Body of pancreas (tissue), 4 donors: ENCODE results near the gene C2CD5. TPM values are rescaled to one million over a fixed set of nuclear protein-coding genes. Genes with fewer than 3 reads are reported as not detected.
"Not testable (repeated sequence)": the region's sequence is repeated elsewhere in the genome, so short reads cannot be mapped to it uniquely, and the experiment has no call there.

Source experiments
- ATAC-seq: fragments of 150-250 bp; one replicate; pipeline ENCODE4 v1.9.1; 2016
- DNase-seq, 4 donors: peaks; one replicate each; pipeline ENCODE4 v3.0.0-alpha.2; 2019
- H3K27ac ChIP-seq, 4 donors: fragments of 200-600 bp; sonication (generic); 1 replicate in 3 of 4; 2 replicates in 1 of 4; pipeline versions ENCODE4 v1.5.1 to v1.6.1; 2016 to 2019; ENCODE audit warnings: mild to moderate bottlenecking in 1 of 4, mixed read lengths in 1 of 4, moderate library complexity in 1 of 4
- H3K27me3 ChIP-seq, 2 donors: fragments of 200-600 bp; sonication (generic); one replicate each; pipeline ENCODE4 v1.6.0; 2016; ENCODE audit warnings: mild to moderate bottlenecking in 1 of 2
- H3K36me3 ChIP-seq, 2 donors: fragments of 200-600 bp; sonication (generic); replicated peaks in 1 of 2; 2 replicates each; pipeline ENCODE4 v1.5.1; 2016; ENCODE audit warnings: low read depth in 2 of 2; ENCODE audit not compliant: insufficient read depth in 1 of 2
- H3K4me1 ChIP-seq: fragments of 200-600 bp; sonication (generic); one replicate; pipeline ENCODE4 v1.6.0; 2016
- H3K4me3 ChIP-seq, 2 donors: fragments of 200-600 bp; sonication (generic); 1 replicate in 1 of 2; 2 replicates in 1 of 2; pipeline ENCODE4 v1.5.1; 2016 to 2019
- H3K9me3 ChIP-seq, 3 donors: fragments of 200-600 bp; sonication (generic); 1 replicate in 2 of 3; 2 replicates in 1 of 3; pipeline ENCODE4 v1.5.1; 2016
- POLR2A ChIP-seq, 3 donors: fragments of 450-650 bp; IDR thresholded peaks; one replicate each; pipeline ENCODE4 v1.6.1; 2016; ENCODE audit warnings: antibody characterized with exemption in 3 of 3, mild to moderate bottlenecking in 2 of 3
- WGBS, 2 donors: methylation state at CpG; one replicate each; pipeline ENCODE4 v1.1.5; 2017; 5-methylcytosine and 5-hydroxymethylcytosine counted together
- intact Hi-C: fragments of 100-400 bp; cut with DNase I; formaldehyde crosslinking; loops from one replicate; pipeline ENCODE4 v1.15.1; 2023
- total RNA-seq, 2 donors: library from RNA; depleted of rRNA; stranded (reverse); fragments of >200 nt; gene quantifications; one replicate each; pipeline ENCODE4 v1.1.0, GENCODE V29; 2016
- TF ChIP-seq, protein P1 (sequence below), 7 experiments: fragments of 450-650 bp in 4 of 7; fragments of 200-600 bp in 3 of 7; sonication (generic) in 3 of 7; IDR thresholded peaks; one replicate each; pipeline ENCODE4 v1.5.1; 2016 to 2019; ENCODE audit warnings: antibody characterized with exemption in 7 of 7

The C2CD5 gene
- total RNA-seq, 2 donors from 2014 or later: 12.2 to 32.9 TPM

GRCh38 chr12:22500100-22500499 lies 44.2 kb downstream of the C2CD5 start:
- ATAC-seq: no peak
- TF ChIP-seq, protein P1, sequence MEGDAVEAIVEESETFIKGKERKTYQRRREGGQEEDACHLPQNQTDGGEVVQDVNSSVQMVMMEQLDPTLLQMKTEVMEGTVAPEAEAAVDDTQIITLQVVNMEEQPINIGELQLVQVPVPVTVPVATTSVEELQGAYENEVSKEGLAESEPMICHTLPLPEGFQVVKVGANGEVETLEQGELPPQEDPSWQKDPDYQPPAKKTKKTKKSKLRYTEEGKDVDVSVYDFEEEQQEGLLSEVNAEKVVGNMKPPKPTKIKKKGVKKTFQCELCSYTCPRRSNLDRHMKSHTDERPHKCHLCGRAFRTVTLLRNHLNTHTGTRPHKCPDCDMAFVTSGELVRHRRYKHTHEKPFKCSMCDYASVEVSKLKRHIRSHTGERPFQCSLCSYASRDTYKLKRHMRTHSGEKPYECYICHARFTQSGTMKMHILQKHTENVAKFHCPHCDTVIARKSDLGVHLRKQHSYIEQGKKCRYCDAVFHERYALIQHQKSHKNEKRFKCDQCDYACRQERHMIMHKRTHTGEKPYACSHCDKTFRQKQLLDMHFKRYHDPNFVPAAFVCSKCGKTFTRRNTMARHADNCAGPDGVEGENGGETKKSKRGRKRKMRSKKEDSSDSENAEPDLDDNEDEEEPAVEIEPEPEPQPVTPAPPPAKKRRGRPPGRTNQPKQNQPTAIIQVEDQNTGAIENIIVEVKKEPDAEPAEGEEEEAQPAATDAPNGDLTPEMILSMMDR (IDR thresholded peaks at IDR 0.05): no peak
- TF ChIP-seq POLR2A (IDR thresholded peaks at IDR 0.05): no peak
- intact Hi-C loops: no loop called here

DNA sequence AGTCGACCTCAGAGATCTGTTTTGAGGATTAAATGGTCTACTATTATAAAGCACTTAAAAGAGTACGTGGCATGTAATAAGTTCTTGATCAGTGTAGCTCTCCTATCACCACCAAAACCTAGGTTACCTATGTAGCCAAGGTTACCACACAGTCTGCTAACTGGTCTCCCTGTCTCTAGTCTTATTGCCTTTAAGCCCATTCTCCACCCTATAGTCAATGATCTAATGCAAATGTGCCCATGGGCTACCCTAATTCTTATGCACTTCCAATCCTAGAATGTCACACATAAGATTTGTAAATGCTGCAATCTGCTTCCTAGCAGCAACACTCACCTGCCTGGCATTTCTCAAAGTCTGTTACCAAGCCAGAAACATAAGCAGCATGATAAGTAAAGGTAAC lies 44.9 kb downstream of the C2CD5 start:
- Histone ChIP-seq H3K4me1 (no peaks in the 10 kb centered on the region), H3K9me3 (no peaks in the 10 kb centered on the region), H3K27ac (no peak overlapping the region), H3K36me3 (no peaks in the 10 kb centered on the region), H3K27me3 (no peaks in the 10 kb centered on the region), H3K4me3 (no peak overlapping the region)
- TF ChIP-seq POLR2A (IDR thresholded peaks at IDR 0.05): no peak
- TF ChIP-seq, protein P1 (IDR thresholded peaks at IDR 0.05): no peak
- 68 to 74% methylated on average over 2 of the region's 2 CpGs for WGBS, 2 donors
- ATAC-seq (no peak), DNase-seq (no peak)
- intact Hi-C loops: no loop called here

More at GRCh38 chr12:22500100-22500499, 44.2 kb downstream of the C2CD5 start:
- WGBS, 2 donors: 91 to 93% methylated on average over 4 of the region's 4 CpGs
- no peak for DNase-seq
- H3K4me3 ChIP-seq: no peak overlapping the region
- no peaks in the 10 kb centered on the region for H3K9me3 ChIP-seq
- no peaks in the 10 kb centered on the region for H3K36me3 ChIP-seq
- H3K4me1 ChIP-seq: no peaks in the 10 kb centered on the region
- H3K27me3 ChIP-seq: no peaks in the 10 kb centered on the region
- no peak overlapping the region for H3K27ac ChIP-seq

DNA sequence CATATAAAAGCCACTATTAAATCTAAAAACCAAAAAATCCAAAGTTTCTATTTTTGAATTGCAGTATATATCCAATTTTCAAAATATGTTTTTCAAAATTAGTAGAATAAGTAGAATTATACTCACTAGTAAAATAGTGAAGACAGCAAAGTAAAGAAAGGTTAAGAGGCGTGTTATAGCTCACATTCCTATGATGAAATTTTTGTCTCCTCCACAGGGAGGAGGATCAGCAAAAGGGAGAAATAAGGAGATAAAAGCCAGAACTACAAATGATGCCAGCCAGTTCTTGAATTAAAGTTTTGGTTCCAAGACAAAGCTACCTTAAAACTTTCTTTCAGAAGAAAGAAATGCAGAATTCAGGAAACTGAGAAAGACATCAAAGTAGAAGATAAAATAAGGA lies 50.0 kb downstream of the C2CD5 start:
- Histone ChIP-seq H3K4me3 (no peak overlapping the region), H3K9me3 (no peaks in the 10 kb centered on the region), H3K27ac (no peak overlapping the region), H3K27me3 (no peaks in the 10 kb centered on the region), H3K36me3 (peaks cover 0 to 7% of the 10 kb centered on the region in 2 donors), H3K4me1 (no peaks in the 10 kb centered on the region)
- TF ChIP-seq POLR2A (IDR thresholded peaks at IDR 0.05): no peak
- TF ChIP-seq, protein P1 (IDR thresholded peaks at IDR 0.05): no peak
- intact Hi-C loops: no loop called here
- 89 to 95% methylated on average over 1 of the region's 1 CpG for WGBS, 2 donors
- DNase-seq: no peak
- no peak for ATAC-seq

- WGBS, 2 donors: 92 to 97% methylated on average over 1 of the region's 1 CpG
- no peak overlapping the region for H3K27ac ChIP-seq
- TF ChIP-seq, protein P1 (IDR thresholded peaks at IDR 0.05): no peak
- TF ChIP-seq POLR2A (IDR thresholded peaks at IDR 0.05): no peak
- no peaks in the 10 kb centered on the region for H3K9me3 ChIP-seq
- DNase-seq: no peak
- H3K4me3 ChIP-seq: no peak overlapping the region
- no peaks in the 10 kb centered on the region for H3K27me3 ChIP-seq
- H3K4me1 ChIP-seq: no peaks in the 10 kb centered on the region
- intact Hi-C loops: no loop called here
- H3K36me3 ChIP-seq: peaks cover 0 to 7% of the 10 kb centered on the region in 2 donors
- ATAC-seq: no peak
These were observed 53.3 kb downstream of the C2CD5 start for GRCh38 chr12:22491034-22491433.

GRCh38 chr12:22488478-22488877 lies 55.9 kb downstream of the C2CD5 start:
- no peak for ATAC-seq

DNA sequence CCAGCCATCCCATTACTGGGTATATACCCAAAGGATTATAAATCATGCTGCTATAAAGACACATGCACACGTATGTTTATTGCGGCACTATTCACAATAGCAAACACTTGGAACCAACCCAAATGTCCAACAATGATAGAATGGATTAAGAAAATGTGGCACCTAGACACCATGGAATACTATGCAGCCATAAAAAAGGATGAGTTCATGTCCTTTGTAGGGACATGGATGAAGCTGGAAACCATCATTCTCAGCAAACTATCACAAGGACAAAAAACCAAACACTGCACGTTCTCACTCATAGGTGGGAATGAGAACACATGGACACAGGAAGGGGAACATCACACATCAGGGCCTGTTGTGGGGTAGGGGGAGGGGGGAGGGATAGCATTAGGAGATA lies 56.7 kb downstream of the C2CD5 start:
- H3K4me1 ChIP-seq, ATAC-seq, intact Hi-C loops, H3K9me3 ChIP-seq, H3K27ac ChIP-seq, DNase-seq, H3K4me3 ChIP-seq, H3K27me3 ChIP-seq, H3K36me3 ChIP-seq: not testable (repeated sequence)
- 95 to 98% methylated on average over 3 of the region's 3 CpGs for WGBS, 2 donors

More at GRCh38 chr12:22488478-22488877, 55.9 kb downstream of the C2CD5 start:
- H3K36me3 ChIP-seq: peaks cover 0 to 7% of the 10 kb centered on the region in 2 donors
- TF ChIP-seq, protein P1 (IDR thresholded peaks at IDR 0.05): no peak
- TF ChIP-seq POLR2A (IDR thresholded peaks at IDR 0.05): no peak
- no peak for DNase-seq
- no peaks in the 10 kb centered on the region for H3K27me3 ChIP-seq
- no peaks in the 10 kb centered on the region for H3K9me3 ChIP-seq
- intact Hi-C loops: no loop called here
- H3K4me1 ChIP-seq: no peaks in the 10 kb centered on the region
- H3K4me3 ChIP-seq: no peak overlapping the region
- 95 to 99% methylated on average over 3 of the region's 3 CpGs for WGBS, 2 donors
- H3K27ac ChIP-seq: no peak overlapping the region
